ENCODE results near the gene TSPAN17. TPM values are rescaled to one million over a fixed set of nuclear protein-coding genes. Genes with fewer than 3 reads are reported as not detected.
A peak's percentile ranks its signal among the peaks of the same experiment; 100 is the strongest.

Gene TSPAN17
- total and polyA plus RNA-seq, 2 donors (not counting 1 experiment from before 2014, with no cell fraction given) = 34.8 to 35.2 TPM

- Histone ChIP-seq H3K27ac (ENCODE audit: insufficient read depth, low read length) (no peak overlapping the region), H4K20me1 (ENCODE audit: control insufficient read depth, extremely low read depth, insufficient read depth, low read length) (no peaks in the 10 kb centered on the region), H3K9ac (ENCODE audit: insufficient read depth, low read length) (no peak overlapping the region), H3K36me3 (ENCODE audit: control insufficient read depth, insufficient read depth, low read length) (peaks cover 2% of the 10 kb centered on the region), H3K79me2 (ENCODE audit: control insufficient read depth, insufficient read depth, low read length) (no peaks in the 10 kb centered on the region), H2AFZ (ENCODE audit: low read length) (no peak overlapping the region), H3K9me3 (ENCODE audit: control insufficient read depth, insufficient read depth, low read depth, low read length) (no peaks in the 10 kb centered on the region), H3K4me3 (replicated peaks in 1 of 4; ENCODE audit: control extremely low read depth in 1 of 4, insufficient read depth in 1 of 4, low read depth in 3 of 4, low read length in 4 of 4) (no peak overlapping the region), H3K4me2 (ENCODE audit: extremely low read depth, insufficient read depth, low read length) (no peak overlapping the region), H3K4me1 (ENCODE audit: control insufficient read depth, extremely low read depth, insufficient read depth, low read length) (peaks cover 2% of the 10 kb centered on the region), H3K27me3 (ENCODE audit: control insufficient read depth, insufficient read depth, low read length) (peaks cover 2% of the 10 kb centered on the region)
- TF ChIP-seq CTCF (conservative IDR thresholded peaks at IDR 0.05 in 1 of 2, IDR thresholded peaks at IDR 0.05 in 1 of 2; ENCODE audit: low read depth in 1 of 2, low read length in 2 of 2) = no peak
- no peak for TF ChIP-seq EZH2 (IDR thresholded peaks at IDR 0.05; ENCODE audit: low read length, missing control alignments)
- DNase-seq (ENCODE audit: low read depth in 2 of 2) = no peak
Observed at GRCh38 chr5:176659860-176660461, 12.7 kb downstream of the TSPAN17 start.

- TF ChIP-seq EZH2 (IDR thresholded peaks at IDR 0.05; ENCODE audit: low read length, missing control alignments) (no peak), CTCF (conservative IDR thresholded peaks at IDR 0.05 in 1 of 2, IDR thresholded peaks at IDR 0.05 in 1 of 2; ENCODE audit: low read depth in 1 of 2, low read length in 2 of 2) (no peak)
- H4K20me1 ChIP-seq (ENCODE audit: control insufficient read depth, extremely low read depth, insufficient read depth, low read length) = no peaks in the 10 kb centered on the region
- peaks cover 2% of the 10 kb centered on the region for H3K36me3 ChIP-seq (ENCODE audit: control insufficient read depth, insufficient read depth, low read length)
- no peaks in the 10 kb centered on the region for H3K9me3 ChIP-seq (ENCODE audit: control insufficient read depth, insufficient read depth, low read depth, low read length)
- H3K27ac ChIP-seq (ENCODE audit: insufficient read depth, low read length) = no peak overlapping the region
- H3K4me1 ChIP-seq (ENCODE audit: control insufficient read depth, extremely low read depth, insufficient read depth, low read length) = peaks cover 2% of the 10 kb centered on the region
- no peak overlapping the region for H3K9ac ChIP-seq (ENCODE audit: insufficient read depth, low read length)
- H3K4me2 ChIP-seq (ENCODE audit: extremely low read depth, insufficient read depth, low read length) = no peak overlapping the region
- no peak overlapping the region for H3K4me3 ChIP-seq (replicated peaks in 1 of 4; ENCODE audit: control extremely low read depth in 1 of 4, insufficient read depth in 1 of 4, low read depth in 3 of 4, low read length in 4 of 4)
- no peak for DNase-seq (ENCODE audit: low read depth in 2 of 2)
- no peak overlapping the region for H2AFZ ChIP-seq (ENCODE audit: low read length)
- no peaks in the 10 kb centered on the region for H3K79me2 ChIP-seq (ENCODE audit: control insufficient read depth, insufficient read depth, low read length)
- peaks cover 6% of the 10 kb centered on the region for H3K27me3 ChIP-seq (ENCODE audit: control insufficient read depth, insufficient read depth, low read length)
Observed at GRCh38 chr5:176660530-176660859, 13.2 kb downstream of the TSPAN17 start.

GRCh38 chr5:176660860-176661641 lies 13.8 kb downstream of the TSPAN17 start:
- Histone ChIP-seq H2AFZ (ENCODE audit: low read length) (no peak overlapping the region), H3K4me3 (replicated peaks in 1 of 4; ENCODE audit: control extremely low read depth in 1 of 4, insufficient read depth in 1 of 4, low read depth in 3 of 4, low read length in 4 of 4) (no peak overlapping the region), H3K4me1 (ENCODE audit: control insufficient read depth, extremely low read depth, insufficient read depth, low read length) (peaks cover 2% of the 10 kb centered on the region), H3K27me3 (ENCODE audit: control insufficient read depth, insufficient read depth, low read length) (peaks cover 6% of the 10 kb centered on the region), H3K9me3 (ENCODE audit: control insufficient read depth, insufficient read depth, low read depth, low read length) (no peaks in the 10 kb centered on the region), H3K27ac (ENCODE audit: insufficient read depth, low read length) (no peak overlapping the region), H4K20me1 (ENCODE audit: control insufficient read depth, extremely low read depth, insufficient read depth, low read length) (no peaks in the 10 kb centered on the region), H3K4me2 (ENCODE audit: extremely low read depth, insufficient read depth, low read length) (peak overlapping the region; percentile 51), H3K79me2 (ENCODE audit: control insufficient read depth, insufficient read depth, low read length) (no peaks in the 10 kb centered on the region), H3K36me3 (ENCODE audit: control insufficient read depth, insufficient read depth, low read length) (peaks cover 2% of the 10 kb centered on the region), H3K9ac (ENCODE audit: insufficient read depth, low read length) (no peak overlapping the region)
- DNase-seq (ENCODE audit: low read depth in 2 of 2) = peak; percentile 51 to 69
- peak; percentile 81 to 94 for TF ChIP-seq CTCF (conservative IDR thresholded peaks at IDR 0.05 in 1 of 2, IDR thresholded peaks at IDR 0.05 in 1 of 2; ENCODE audit: low read depth in 1 of 2, low read length in 2 of 2)
- TF ChIP-seq EZH2 (IDR thresholded peaks at IDR 0.05; ENCODE audit: low read length, missing control alignments) = no peak

Data from fibroblast of lung (primary cell).